Right lobe of liver (tissue), 4 donors: Measurements from ENCODE around the gene ELFN1.

Experiments used
- CTCF ChIP-seq, 4 donors: fragments of 200-600 bp in 3 of 4; fragments of 450-650 bp in 1 of 4; IDR thresholded peaks; one replicate each; pipeline versions ENCODE4 v1.5.1 to v1.8.0; 2016 to 2022; ENCODE audit warnings: antibody characterized with exemption in 4 of 4, mild to moderate bottlenecking in 2 of 4
- POLR2A ChIP-seq: fragments of 450-650 bp; IDR thresholded peaks from one replicate; pipeline ENCODE4 v1.6.1; 2017; ENCODE audit warnings: antibody characterized with exemption, mild to moderate bottlenecking
- donor health status: DM: no; HTN: no; CAD: no.
- donor health status: DM: no; HTN: no; CAD: no.
- donor health status: DM: no; HTN: yes; CAD: no.

GRCh38 chr7:1714583-1715330, 44.7 kb downstream of the ELFN1 start:
- TF ChIP-seq POLR2A (no peak), CTCF (IDR thresholded peaks at IDR 0.05) (no peak)
